ENCODE results near the gene KCNJ6.

KCNJ6 gene

GRCh38 chr21:37671381-37671780 lies 244.9 kb downstream of the KCNJ6 start:
- H3K9me3 ChIP-seq (ENCODE audit: insufficient read depth, low read length): no peaks in the 10 kb centered on the region
- H3K4me2 ChIP-seq (ENCODE audit: low read length): no peak overlapping the region
- H2AFZ ChIP-seq (ENCODE audit: low read depth, low read length): no peak overlapping the region
- H4K20me1 ChIP-seq (ENCODE audit: insufficient read depth, low read length): no peaks in the 10 kb centered on the region
- H3K4me1 ChIP-seq (ENCODE audit: low read length): no peaks in the 10 kb centered on the region
- H3K79me2 ChIP-seq (ENCODE audit: low read length): no peaks in the 10 kb centered on the region
- TF ChIP-seq, protein P1, sequence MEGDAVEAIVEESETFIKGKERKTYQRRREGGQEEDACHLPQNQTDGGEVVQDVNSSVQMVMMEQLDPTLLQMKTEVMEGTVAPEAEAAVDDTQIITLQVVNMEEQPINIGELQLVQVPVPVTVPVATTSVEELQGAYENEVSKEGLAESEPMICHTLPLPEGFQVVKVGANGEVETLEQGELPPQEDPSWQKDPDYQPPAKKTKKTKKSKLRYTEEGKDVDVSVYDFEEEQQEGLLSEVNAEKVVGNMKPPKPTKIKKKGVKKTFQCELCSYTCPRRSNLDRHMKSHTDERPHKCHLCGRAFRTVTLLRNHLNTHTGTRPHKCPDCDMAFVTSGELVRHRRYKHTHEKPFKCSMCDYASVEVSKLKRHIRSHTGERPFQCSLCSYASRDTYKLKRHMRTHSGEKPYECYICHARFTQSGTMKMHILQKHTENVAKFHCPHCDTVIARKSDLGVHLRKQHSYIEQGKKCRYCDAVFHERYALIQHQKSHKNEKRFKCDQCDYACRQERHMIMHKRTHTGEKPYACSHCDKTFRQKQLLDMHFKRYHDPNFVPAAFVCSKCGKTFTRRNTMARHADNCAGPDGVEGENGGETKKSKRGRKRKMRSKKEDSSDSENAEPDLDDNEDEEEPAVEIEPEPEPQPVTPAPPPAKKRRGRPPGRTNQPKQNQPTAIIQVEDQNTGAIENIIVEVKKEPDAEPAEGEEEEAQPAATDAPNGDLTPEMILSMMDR (IDR thresholded peaks at IDR 0.05; ENCODE audit: low read depth, low read length): no peak
- TF ChIP-seq EZH2phosphoT487 (IDR thresholded peaks at IDR 0.05; ENCODE audit: low read depth): no peak
- no peak overlapping the region for H3K4me3 ChIP-seq (ENCODE audit: low read length)
- H3K9ac ChIP-seq (ENCODE audit: low read length): no peak overlapping the region
- no peak overlapping the region for H3K27ac ChIP-seq (ENCODE audit: low read length)
- no peaks in the 10 kb centered on the region for H3K27me3 ChIP-seq (ENCODE audit: low read depth, low read length)
- H3K36me3 ChIP-seq (replicated peaks; ENCODE audit: low read depth, low read length): no peaks in the 10 kb centered on the region

DNA sequence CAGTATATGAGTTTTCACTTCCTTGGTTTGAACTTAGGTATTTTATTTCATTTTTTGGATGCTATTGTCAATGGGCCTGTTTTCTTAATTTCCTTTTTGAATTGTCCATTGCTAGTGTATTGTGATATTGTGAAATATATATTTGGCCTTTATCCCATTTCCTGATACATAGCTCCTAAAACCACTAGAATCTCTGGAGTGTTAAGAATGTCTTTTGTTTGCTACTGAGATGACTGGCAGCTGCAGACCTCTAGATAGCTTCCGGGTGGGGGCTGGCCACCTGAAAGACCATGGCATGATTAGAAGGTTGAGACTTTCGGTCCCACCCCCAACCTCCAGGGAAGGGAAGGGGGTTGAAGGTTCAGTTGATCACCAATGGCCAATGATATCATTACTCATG lies 245.4 kb downstream of the KCNJ6 start:
- TF ChIP-seq, protein P1 (IDR thresholded peaks at IDR 0.05; ENCODE audit: low read depth, low read length): no peak
- TF ChIP-seq EZH2phosphoT487 (IDR thresholded peaks at IDR 0.05; ENCODE audit: low read depth): no peak

DNA sequence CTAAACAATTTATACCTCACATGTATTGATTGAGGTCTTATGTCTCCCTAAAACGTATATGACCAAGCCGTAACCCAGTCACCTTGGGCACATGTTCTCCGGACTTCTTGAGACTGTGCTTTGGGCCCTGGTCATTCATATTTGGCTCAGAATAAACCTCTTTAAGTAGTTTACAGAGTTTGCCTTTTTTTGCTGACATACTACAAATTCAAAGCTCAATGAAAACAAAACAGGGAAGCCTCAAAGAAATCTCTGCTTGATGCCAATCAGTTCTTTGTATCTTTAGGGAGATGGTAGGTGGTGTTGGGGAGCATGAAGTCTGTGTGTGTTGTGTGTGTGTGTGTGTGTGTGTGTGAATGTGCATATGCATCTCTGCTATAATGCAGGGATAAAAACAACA lies 247.0 kb downstream of the KCNJ6 start:
- H3K9ac ChIP-seq (ENCODE audit: low read length): no peak overlapping the region
- H3K4me1 ChIP-seq (ENCODE audit: low read length): no peaks in the 10 kb centered on the region
- no peak overlapping the region for H3K4me2 ChIP-seq (ENCODE audit: low read length)
- TF ChIP-seq, protein P1 (IDR thresholded peaks at IDR 0.05; ENCODE audit: low read depth, low read length): no peak
- TF ChIP-seq EZH2phosphoT487 (IDR thresholded peaks at IDR 0.05; ENCODE audit: low read depth): no peak
- H3K27me3 ChIP-seq (ENCODE audit: low read depth, low read length): no peaks in the 10 kb centered on the region
- no peaks in the 10 kb centered on the region for H3K9me3 ChIP-seq (ENCODE audit: insufficient read depth, low read length)
- H3K4me3 ChIP-seq (ENCODE audit: low read length): no peak overlapping the region
- H3K79me2 ChIP-seq (ENCODE audit: low read length): no peaks in the 10 kb centered on the region
- H4K20me1 ChIP-seq (ENCODE audit: insufficient read depth, low read length): no peaks in the 10 kb centered on the region
- H3K36me3 ChIP-seq (replicated peaks; ENCODE audit: low read depth, low read length): no peaks in the 10 kb centered on the region
- no peak overlapping the region for H3K27ac ChIP-seq (ENCODE audit: low read length)
- no peak overlapping the region for H2AFZ ChIP-seq (ENCODE audit: low read depth, low read length)

More for the DNA sequence above, 245.4 kb downstream of the KCNJ6 start:
- Histone ChIP-seq H3K27me3 (ENCODE audit: low read depth, low read length) (no peaks in the 10 kb centered on the region), H2AFZ (ENCODE audit: low read depth, low read length) (no peak overlapping the region), H3K4me3 (ENCODE audit: low read length) (no peak overlapping the region), H3K79me2 (ENCODE audit: low read length) (no peaks in the 10 kb centered on the region), H3K36me3 (replicated peaks; ENCODE audit: low read depth, low read length) (no peaks in the 10 kb centered on the region), H4K20me1 (ENCODE audit: insufficient read depth, low read length) (no peaks in the 10 kb centered on the region), H3K9ac (ENCODE audit: low read length) (no peak overlapping the region), H3K9me3 (ENCODE audit: insufficient read depth, low read length) (no peaks in the 10 kb centered on the region), H3K4me1 (ENCODE audit: low read length) (no peaks in the 10 kb centered on the region), H3K4me2 (ENCODE audit: low read length) (no peak overlapping the region), H3K27ac (ENCODE audit: low read length) (no peak overlapping the region)

DNA sequence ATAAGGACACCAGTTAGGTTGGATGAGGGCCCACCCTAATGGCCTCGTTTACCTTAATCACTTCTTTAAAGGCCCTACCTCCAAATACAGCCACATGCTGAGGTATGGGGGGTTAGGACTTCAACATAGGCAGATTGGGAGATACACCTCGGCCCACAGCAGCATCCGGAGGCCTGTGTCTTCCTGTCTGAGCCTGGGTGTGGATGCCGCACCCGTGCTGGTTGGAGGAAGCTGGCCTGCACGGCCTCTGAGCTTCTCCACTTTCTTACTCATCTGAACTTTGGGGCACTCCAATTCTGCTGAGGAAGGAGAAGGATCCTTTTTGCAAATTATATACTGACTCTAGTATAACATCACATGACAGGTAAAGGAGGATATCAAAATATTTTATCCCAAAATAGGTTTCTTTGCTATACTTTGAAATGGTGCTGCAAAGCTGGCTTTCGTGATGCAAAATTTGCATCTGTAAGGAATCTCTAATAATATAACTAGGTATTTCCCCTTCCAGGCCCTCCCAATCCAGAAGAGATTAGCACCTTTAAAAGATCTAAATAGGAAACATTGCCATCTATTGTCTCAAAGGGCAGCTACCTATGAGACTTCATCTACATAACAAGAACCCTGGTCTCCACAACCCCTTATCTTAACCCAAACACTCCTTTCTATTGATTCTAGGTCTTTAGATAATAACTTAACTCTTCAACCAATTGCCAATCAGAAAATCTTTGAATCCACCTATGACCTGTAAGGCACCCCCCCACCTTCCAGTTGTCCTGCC lies 247.6 kb downstream of the KCNJ6 start:
- Histone ChIP-seq H3K79me2 (ENCODE audit: low read length) (no peaks in the 10 kb centered on the region), H3K27me3 (ENCODE audit: low read depth, low read length) (no peaks in the 10 kb centered on the region), H3K9ac (ENCODE audit: low read length) (no peak overlapping the region), H3K4me3 (ENCODE audit: low read length) (no peak overlapping the region), H3K9me3 (ENCODE audit: insufficient read depth, low read length) (no peaks in the 10 kb centered on the region), H3K4me2 (ENCODE audit: low read length) (no peak overlapping the region), H4K20me1 (ENCODE audit: insufficient read depth, low read length) (no peaks in the 10 kb centered on the region), H2AFZ (ENCODE audit: low read depth, low read length) (no peak overlapping the region), H3K27ac (ENCODE audit: low read length) (no peak overlapping the region), H3K36me3 (replicated peaks; ENCODE audit: low read depth, low read length) (no peaks in the 10 kb centered on the region), H3K4me1 (ENCODE audit: low read length) (no peaks in the 10 kb centered on the region)
- TF ChIP-seq, protein P1 (IDR thresholded peaks at IDR 0.05; ENCODE audit: low read depth, low read length): no peak
- TF ChIP-seq EZH2phosphoT487 (IDR thresholded peaks at IDR 0.05; ENCODE audit: low read depth): no peak
